SK-N-SH (cell line): Measurements from ENCODE around the gene GYS2.

Experiments used
- ELF1 ChIP-seq: IDR thresholded peaks from 2 replicates; pipeline ENCODE4 v1.4.0; 2012
- EP300 ChIP-seq, 2 experiments: IDR thresholded peaks; 2 replicates each; pipeline versions ENCODE4 v1.4.0 to v1.6.1; 2012; ENCODE audit warnings: borderline replicate concordance in 1 of 2, low read depth in 1 of 2, low read length in 1 of 2
- EZH2phosphoT487 ChIP-seq: fragments of 200-600 bp; sonication (generic); IDR thresholded peaks from 2 replicates; pipeline ENCODE4 v1.6.1; 2017; ENCODE audit warnings: low read depth, mixed run types, mild to moderate bottlenecking, antibody characterized with exemption, moderate library complexity, borderline replicate concordance
- MXI1 ChIP-seq: IDR thresholded peaks from 2 replicates; pipeline ENCODE4 v1.6.1; 2012; ENCODE audit warnings: mild to moderate bottlenecking, low read depth, low read length, improper control_type of control experiment
- NRF1 ChIP-seq: IDR thresholded peaks from 2 replicates; pipeline ENCODE4 v1.6.1; 2012; ENCODE audit warnings: low read depth, mild to moderate bottlenecking, low read length
- POLR2AphosphoS5 ChIP-seq: IDR thresholded peaks from 2 replicates; pipeline ENCODE4 v1.6.1; 2012; ENCODE audit warnings: low read depth, low read length
- RAD21 ChIP-seq: IDR thresholded peaks from 2 replicates; pipeline ENCODE4 v1.6.1; 2012; ENCODE audit warnings: mild to moderate bottlenecking, low read length
- REST ChIP-seq: IDR thresholded peaks from 2 replicates; pipeline ENCODE4 v1.6.1; 2012; ENCODE audit warnings: mild to moderate bottlenecking, low read depth, low read length, moderate library complexity
- TF ChIP-seq, protein P1 (sequence below): fragments of 200-600 bp; sonication (generic); IDR thresholded peaks from 2 replicates; pipeline ENCODE4 v1.6.1; 2017; ENCODE audit warnings: antibody characterized with exemption, mild to moderate bottlenecking, moderate library complexity
- TF ChIP-seq, protein P2 (sequence below): fragments of 150-350 bp; IDR thresholded peaks from 2 replicates; pipeline ENCODE4 v1.6.1; 2017; ENCODE audit warnings: antibody characterized with exemption, low read length, low read depth, borderline replicate concordance

- TF ChIP-seq EZH2phosphoT487 (no peak), NRF1 (no peak), EP300 (IDR thresholded peaks at IDR 0.05; ENCODE audit: borderline replicate concordance in 1 of 2, low read depth in 1 of 2, low read length in 1 of 2) (no peak), ELF1 (no peak), RAD21 (no peak), REST (no peak), POLR2AphosphoS5 (no peak), MXI1 (no peak)
- TF ChIP-seq, protein P1, sequence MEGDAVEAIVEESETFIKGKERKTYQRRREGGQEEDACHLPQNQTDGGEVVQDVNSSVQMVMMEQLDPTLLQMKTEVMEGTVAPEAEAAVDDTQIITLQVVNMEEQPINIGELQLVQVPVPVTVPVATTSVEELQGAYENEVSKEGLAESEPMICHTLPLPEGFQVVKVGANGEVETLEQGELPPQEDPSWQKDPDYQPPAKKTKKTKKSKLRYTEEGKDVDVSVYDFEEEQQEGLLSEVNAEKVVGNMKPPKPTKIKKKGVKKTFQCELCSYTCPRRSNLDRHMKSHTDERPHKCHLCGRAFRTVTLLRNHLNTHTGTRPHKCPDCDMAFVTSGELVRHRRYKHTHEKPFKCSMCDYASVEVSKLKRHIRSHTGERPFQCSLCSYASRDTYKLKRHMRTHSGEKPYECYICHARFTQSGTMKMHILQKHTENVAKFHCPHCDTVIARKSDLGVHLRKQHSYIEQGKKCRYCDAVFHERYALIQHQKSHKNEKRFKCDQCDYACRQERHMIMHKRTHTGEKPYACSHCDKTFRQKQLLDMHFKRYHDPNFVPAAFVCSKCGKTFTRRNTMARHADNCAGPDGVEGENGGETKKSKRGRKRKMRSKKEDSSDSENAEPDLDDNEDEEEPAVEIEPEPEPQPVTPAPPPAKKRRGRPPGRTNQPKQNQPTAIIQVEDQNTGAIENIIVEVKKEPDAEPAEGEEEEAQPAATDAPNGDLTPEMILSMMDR, result no peak
- TF ChIP-seq, protein P2, sequence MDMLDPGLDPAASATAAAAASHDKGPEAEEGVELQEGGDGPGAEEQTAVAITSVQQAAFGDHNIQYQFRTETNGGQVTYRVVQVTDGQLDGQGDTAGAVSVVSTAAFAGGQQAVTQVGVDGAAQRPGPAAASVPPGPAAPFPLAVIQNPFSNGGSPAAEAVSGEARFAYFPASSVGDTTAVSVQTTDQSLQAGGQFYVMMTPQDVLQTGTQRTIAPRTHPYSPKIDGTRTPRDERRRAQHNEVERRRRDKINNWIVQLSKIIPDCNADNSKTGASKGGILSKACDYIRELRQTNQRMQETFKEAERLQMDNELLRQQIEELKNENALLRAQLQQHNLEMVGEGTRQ, result no peak
Observed at GRCh38 chr12:21600196-21600595, 4.5 kb downstream of the GYS2 start.
